Measurements from ENCODE around the gene SEPTIN5. TPM values are rescaled to one million over a fixed set of nuclear protein-coding genes. Genes with fewer than 3 reads are reported as not detected.
"Not testable (repeated sequence)": the region's sequence is repeated elsewhere in the genome, so short reads cannot be mapped to it uniquely, and the experiment has no call there.

SEPTIN5 gene
- total RNA-seq, 1 donor from 2014 or later, result 1.3 TPM

DNA sequence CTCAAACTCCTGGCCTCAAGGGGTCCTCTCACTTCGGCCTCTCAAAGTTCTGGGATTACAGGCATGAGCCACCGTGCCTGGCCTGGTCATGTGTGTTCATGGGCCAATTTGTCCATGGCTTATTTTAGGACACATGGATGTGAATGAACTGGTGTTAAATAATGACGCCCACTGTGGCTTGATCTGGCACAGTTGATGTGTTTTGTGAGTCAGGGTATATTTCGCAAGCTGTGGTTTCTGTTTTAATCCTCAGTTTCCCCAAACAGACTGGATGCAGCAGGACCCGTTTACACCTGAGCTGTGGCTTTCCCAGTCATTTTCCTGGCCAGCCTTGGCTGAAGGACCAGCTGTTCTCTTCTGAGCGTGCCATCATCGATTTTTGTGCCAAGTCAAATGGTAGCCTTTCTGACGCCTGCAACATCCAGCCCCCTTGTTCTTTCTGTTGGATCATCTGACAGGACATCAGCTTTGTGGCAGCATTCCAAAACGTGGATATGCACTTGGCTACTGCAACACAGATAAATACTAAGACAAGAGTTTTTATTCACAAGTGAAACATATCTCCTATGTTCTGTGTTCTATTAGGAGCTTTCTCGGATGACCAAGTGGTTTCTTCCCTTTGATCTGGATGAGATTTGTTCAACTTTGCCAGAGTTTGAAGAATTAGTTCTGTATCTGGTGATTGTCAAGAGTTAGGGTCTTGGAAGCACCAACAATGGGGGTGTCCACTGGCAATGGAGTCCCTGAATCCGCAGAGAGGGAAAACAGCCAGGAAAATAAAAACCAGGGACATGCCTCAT, 40.0 kb upstream of the SEPTIN5 start:
- no peak overlapping the region for H3K27ac Mint-ChIP-seq
- intact Hi-C loops (cut with micrococcal nuclease), result no loop called here
- H3K4me3 Mint-ChIP-seq, result no peak overlapping the region
- H3K36me3 Mint-ChIP-seq (ENCODE audit: low read depth), result no peaks in the 10 kb centered on the region
- no peaks in the 10 kb centered on the region for H3K4me1 Mint-ChIP-seq (ENCODE audit: low read depth)
- H3K9me3 Mint-ChIP-seq, result no peaks in the 10 kb centered on the region
- DNase-seq (ENCODE audit: low spot score), result no peak
- peaks cover 4% of the 10 kb centered on the region for H3K27me3 Mint-ChIP-seq (ENCODE audit: insufficient read depth)

DNA sequence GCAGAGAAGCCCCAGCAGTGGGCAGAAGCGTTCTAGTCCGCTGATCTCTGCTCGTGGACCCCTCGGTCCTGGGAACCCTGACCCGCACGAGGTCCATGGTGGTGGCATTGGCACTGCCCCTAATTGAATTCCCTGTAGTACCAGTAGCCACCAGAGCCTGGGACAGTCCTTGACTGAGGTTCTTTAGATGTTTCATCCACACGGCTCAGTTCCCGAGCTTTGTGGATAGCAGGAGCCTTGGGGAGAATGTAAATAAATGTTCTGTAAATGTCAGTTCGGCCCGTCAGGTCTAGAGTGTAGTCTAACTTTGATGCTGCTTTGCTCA, 39.4 kb upstream of the SEPTIN5 start:
- no peak for DNase-seq (ENCODE audit: low spot score)
- Mint-ChIP-seq H3K27me3 (ENCODE audit: insufficient read depth) (peaks cover 4% of the 10 kb centered on the region), H3K36me3 (ENCODE audit: low read depth) (no peaks in the 10 kb centered on the region), H3K4me3 (no peak overlapping the region), H3K9me3 (no peaks in the 10 kb centered on the region), H3K27ac (no peak overlapping the region), H3K4me1 (ENCODE audit: low read depth) (no peaks in the 10 kb centered on the region)
- intact Hi-C loops (cut with micrococcal nuclease), result loop anchor here (5.0 kb wide), 1 partner anchor 42 kb away; no protein-coding TSS in a partner anchor

GRCh38 chr22:19675428-19675827, 38.9 kb upstream of the SEPTIN5 start:
- Mint-ChIP-seq H3K9me3 (no peaks in the 10 kb centered on the region), H3K27ac (no peak overlapping the region), H3K27me3 (ENCODE audit: insufficient read depth) (peaks cover 4% of the 10 kb centered on the region), H3K4me3 (no peak overlapping the region), H3K36me3 (ENCODE audit: low read depth) (no peaks in the 10 kb centered on the region), H3K4me1 (ENCODE audit: low read depth) (no peaks in the 10 kb centered on the region)
- intact Hi-C loops (cut with micrococcal nuclease), result loop anchor here (5.0 kb wide), 1 partner anchor 42 kb away; no protein-coding TSS in a partner anchor
- DNase-seq (ENCODE audit: low spot score), result no peak

DNA sequence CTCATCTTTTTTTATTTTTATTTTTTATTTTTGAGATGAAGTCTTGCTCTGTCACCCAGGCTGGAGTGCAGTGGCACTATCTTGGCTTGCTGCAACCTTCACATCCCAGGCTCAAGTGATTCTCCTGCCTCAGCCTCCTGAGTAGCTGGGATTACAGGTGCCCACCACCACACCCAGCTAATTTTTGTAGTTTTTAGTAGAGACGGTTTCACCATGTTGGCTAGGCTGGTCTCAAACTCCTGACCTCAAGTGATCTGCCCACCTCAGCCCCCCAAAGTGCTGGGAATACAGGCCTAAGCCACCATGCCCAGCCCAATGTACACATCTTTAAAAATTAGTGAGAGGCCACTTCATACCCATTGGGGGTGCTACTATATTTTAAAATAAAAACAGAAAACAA, 37.9 kb upstream of the SEPTIN5 start:
- not testable (repeated sequence) for H3K27ac Mint-ChIP-seq; H3K4me1 Mint-ChIP-seq (ENCODE audit: low read depth); DNase-seq (ENCODE audit: low spot score); H3K4me3 Mint-ChIP-seq; H3K9me3 Mint-ChIP-seq; H3K27me3 Mint-ChIP-seq (ENCODE audit: insufficient read depth); H3K36me3 Mint-ChIP-seq (ENCODE audit: low read depth)
- intact Hi-C loops (cut with micrococcal nuclease), result loop anchor here (5.0 kb wide), 1 partner anchor 41 kb away; no protein-coding TSS in a partner anchor

DNA sequence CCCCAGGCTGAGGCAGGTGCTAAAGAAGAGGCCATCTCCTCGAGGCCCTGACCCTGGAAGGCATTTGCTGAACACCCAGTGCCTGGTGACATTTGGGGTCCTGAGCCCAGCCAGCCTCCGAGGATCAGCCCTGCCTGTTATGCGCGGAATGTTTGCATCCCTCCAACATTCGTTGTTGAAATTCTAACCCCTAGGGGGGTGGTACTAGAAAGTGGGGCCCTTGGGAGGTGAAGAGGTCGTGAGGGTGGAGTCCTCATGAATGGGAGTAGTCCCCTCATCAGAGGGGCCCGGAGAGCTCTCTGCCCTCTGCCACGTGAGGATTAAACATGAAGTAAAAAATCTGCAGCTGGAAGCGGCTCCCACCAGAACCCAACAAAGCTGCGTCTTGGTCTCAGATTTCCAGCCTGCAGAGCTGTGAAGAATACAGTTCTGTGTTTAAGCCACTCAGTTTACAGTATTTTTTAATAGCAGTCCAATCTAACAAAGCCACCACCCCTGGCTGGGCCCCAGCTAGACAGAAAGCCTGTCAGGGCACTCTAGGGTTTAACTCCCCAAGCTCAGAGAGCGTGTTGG, 35.3 kb upstream of the SEPTIN5 start:
- Mint-ChIP-seq H3K4me3 (no peak overlapping the region), H3K27me3 (ENCODE audit: insufficient read depth) (peaks cover 15% of the 10 kb centered on the region), H3K4me1 (ENCODE audit: low read depth) (no peaks in the 10 kb centered on the region), H3K36me3 (ENCODE audit: low read depth) (no peaks in the 10 kb centered on the region), H3K27ac (no peak overlapping the region), H3K9me3 (no peaks in the 10 kb centered on the region)
- intact Hi-C loops (cut with micrococcal nuclease), result loop anchor here (5.0 kb wide), 1 partner anchor 38 kb away; no protein-coding TSS in a partner anchor
- DNase-seq (ENCODE audit: low spot score), result no peak

DNA sequence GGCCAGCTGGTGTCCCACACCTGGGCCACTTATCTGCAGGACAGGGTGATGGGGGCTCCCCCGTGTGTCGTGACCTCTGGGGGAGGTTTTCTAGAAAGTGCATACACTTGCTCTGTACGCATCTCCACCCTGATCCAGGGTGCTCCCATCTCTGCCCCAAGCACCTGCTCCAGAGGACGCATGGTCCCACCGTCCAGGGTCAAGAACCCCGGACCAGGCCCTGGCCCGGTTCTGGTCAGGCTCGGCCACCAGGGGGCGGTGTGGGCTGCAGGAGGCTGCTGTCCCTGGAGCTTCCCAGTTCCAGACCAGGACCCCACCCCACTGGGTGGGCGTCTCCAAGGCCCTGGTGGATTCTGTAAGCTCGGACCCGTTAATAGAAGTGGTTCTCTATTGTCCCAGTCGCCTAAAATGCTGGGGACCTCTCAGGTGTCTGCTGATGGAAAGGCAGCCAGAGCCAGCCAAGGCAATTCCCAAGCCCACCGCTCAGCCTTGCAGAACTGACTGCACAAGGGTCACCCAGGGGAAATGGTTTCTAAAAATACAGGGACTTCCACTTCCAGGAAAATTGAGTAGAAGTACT, 34.7 kb upstream of the SEPTIN5 start:
- Mint-ChIP-seq H3K36me3 (ENCODE audit: low read depth) (no peaks in the 10 kb centered on the region), H3K27ac (no peak overlapping the region), H3K4me1 (ENCODE audit: low read depth) (no peaks in the 10 kb centered on the region), H3K9me3 (no peaks in the 10 kb centered on the region), H3K27me3 (ENCODE audit: insufficient read depth) (peaks cover 15% of the 10 kb centered on the region), H3K4me3 (no peak overlapping the region)
- peak; percentile 26 for DNase-seq (ENCODE audit: low spot score)
- intact Hi-C loops (cut with micrococcal nuclease), result loop anchor here (5.0 kb wide), 1 partner anchor 38 kb away; no protein-coding TSS in a partner anchor

DNA sequence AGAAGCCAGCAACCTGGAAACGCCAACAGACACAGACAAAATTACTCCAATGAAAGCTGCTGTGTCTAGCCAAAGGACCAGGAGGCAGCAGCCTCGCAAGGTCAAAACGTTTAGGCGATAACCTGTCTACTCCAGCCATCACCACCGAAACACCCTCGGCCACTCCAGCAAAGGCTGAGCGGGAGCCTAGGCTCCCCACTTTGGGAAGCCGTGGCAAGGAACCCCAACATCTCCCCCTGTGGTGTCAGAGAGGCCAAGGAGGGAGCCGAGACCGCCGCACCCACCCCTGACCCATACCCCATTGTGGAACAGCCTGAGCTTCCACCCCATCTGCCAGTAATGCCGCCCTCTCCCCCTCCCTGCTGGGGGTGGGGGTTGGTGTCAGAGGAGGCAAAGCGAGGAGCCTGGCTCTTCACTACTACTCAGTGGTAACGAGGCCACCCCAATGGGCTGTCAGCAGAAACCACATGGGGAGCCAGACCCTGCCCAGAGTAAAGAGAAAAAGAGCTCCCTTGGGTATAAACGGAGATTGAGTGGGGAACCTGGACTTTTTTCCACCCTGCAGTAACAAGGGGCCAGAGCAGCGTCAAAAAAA, 33.9 kb upstream of the SEPTIN5 start:
- Mint-ChIP-seq H3K36me3 (ENCODE audit: low read depth) (no peaks in the 10 kb centered on the region), H3K27ac (no peak overlapping the region), H3K9me3 (no peaks in the 10 kb centered on the region), H3K4me1 (ENCODE audit: low read depth) (no peaks in the 10 kb centered on the region), H3K27me3 (ENCODE audit: insufficient read depth) (peaks cover 15% of the 10 kb centered on the region), H3K4me3 (no peak overlapping the region)
- intact Hi-C loops (cut with micrococcal nuclease), result no loop called here
- DNase-seq (ENCODE audit: low spot score), result no peak

DNA sequence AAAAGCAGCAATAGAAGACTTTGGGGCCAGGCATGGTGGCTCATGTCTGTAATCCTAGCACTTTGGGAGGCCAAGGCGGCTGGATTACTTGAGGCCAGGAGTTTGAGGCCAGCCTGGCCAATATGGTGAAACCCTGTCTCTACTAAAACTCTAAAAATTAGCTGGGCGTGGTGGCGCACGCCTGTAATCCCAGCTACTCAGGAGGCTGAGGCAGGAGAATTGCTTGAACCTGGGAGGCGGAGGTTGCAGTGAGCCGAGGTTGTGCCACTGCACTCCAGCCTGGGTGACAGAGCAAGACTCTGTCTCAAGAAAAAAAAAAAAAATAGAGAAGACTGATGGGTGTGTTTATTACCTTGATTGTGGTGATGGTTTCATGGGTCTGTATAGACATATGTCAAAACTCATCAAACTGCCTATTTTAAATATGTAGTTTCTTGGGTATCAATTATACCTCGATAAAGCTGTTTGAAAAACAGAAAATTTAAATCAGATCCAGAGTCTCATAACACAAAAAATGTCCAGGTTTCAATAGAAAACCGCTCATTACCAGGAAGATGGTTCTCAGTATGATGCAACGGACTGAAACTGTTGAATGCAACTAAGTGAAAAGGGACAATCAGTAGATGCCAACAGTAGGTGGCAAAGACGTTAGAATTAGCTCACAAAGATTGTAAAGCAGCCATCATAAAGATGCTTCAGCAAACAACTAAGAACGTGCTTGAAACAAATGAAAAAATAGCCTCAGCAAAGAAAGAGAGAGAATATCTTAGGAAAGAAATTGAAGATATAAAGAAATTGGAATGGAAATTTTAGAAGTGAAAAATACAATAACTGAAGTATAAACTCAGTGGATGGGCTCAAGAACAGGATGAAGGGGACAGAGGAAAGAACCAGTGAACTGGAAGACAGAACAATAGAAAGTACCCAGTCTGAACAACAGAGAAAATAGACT, 33.1 kb upstream of the SEPTIN5 start:
- no peak for DNase-seq (ENCODE audit: low spot score)
- H3K27me3 Mint-ChIP-seq (ENCODE audit: insufficient read depth), result peaks cover 15% of the 10 kb centered on the region
- H3K4me3 Mint-ChIP-seq, result no peak overlapping the region
- intact Hi-C loops (cut with micrococcal nuclease), result no loop called here
- no peaks in the 10 kb centered on the region for H3K4me1 Mint-ChIP-seq (ENCODE audit: low read depth)
- H3K27ac Mint-ChIP-seq, result no peak overlapping the region
- H3K9me3 Mint-ChIP-seq, result no peaks in the 10 kb centered on the region
- H3K36me3 Mint-ChIP-seq (ENCODE audit: low read depth), result no peaks in the 10 kb centered on the region

DNA sequence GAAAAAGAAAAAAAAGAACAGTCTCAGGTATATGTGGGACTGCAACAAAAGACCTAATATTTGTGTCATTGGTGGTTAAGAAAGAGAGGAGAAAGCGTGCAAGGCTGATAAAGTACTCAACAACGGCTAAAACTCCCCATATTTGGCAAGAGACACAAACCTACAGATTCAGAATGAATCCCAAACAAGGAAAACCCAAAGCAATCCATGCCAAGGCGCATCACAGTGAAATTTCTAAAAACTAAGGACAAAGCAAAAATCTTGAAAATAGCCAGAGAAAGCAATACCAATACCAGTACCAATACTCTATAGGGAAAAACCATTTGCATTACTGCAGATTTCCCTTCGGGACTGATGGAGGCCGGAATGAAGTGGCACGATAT, 32.4 kb upstream of the SEPTIN5 start:
- intact Hi-C loops (cut with micrococcal nuclease), result no loop called here
- Mint-ChIP-seq H3K27me3 (ENCODE audit: insufficient read depth) (peaks cover 15% of the 10 kb centered on the region), H3K27ac (no peak overlapping the region), H3K4me3 (no peak overlapping the region), H3K9me3 (no peaks in the 10 kb centered on the region), H3K36me3 (ENCODE audit: low read depth) (no peaks in the 10 kb centered on the region), H3K4me1 (ENCODE audit: low read depth) (no peaks in the 10 kb centered on the region)
- no peak for DNase-seq (ENCODE audit: low spot score)

- intact Hi-C loops (cut with micrococcal nuclease), result no loop called here
- Mint-ChIP-seq H3K36me3 (ENCODE audit: low read depth) (no peaks in the 10 kb centered on the region), H3K4me1 (ENCODE audit: low read depth) (no peaks in the 10 kb centered on the region), H3K9me3 (no peaks in the 10 kb centered on the region), H3K27ac (no peak overlapping the region), H3K4me3 (no peak overlapping the region), H3K27me3 (ENCODE audit: insufficient read depth) (peaks cover 9% of the 10 kb centered on the region)
- no peak for DNase-seq (ENCODE audit: low spot score)
Measured at GRCh38 chr22:19686946-19687345, 27.4 kb upstream of the SEPTIN5 start.

DNA sequence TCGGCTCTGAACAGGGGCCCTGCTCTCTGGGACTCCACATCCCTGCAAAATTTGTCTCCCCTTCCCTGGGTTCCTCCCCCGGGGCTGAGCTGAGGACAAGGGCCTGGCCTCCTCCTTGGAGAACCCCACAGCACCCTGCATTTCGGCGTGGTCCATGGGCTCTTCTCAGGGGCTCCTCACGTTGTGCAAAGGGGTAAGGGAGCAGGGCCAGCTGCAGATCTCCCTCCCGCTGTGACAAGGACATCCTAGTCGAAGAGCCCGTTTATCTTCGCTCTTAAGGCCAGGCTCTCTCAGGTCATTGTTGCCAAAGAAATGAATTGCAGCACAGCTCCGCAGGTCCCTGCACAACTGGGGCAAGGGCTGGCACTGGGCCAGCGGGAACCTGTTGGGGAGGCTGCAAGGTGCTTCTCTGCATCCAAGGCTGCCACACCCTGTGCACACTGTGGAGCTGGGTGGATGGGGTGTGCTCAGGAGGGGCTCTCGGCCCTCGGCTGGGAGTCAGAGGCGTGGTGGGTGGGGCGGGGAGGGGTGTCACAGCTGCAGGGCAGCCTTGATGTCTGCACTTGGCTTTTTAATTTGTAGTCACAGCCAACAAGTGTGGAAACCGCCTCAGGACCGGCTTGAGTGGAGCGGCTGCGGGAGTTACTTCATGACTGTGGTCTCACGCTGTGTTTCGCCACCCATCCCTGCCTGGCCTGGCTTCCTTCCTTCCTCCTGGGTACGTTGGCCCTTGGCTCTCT, 26.6 kb upstream of the SEPTIN5 start:
- no peaks in the 10 kb centered on the region for H3K36me3 Mint-ChIP-seq (ENCODE audit: low read depth)
- H3K27me3 Mint-ChIP-seq (ENCODE audit: insufficient read depth), result peaks cover 3% of the 10 kb centered on the region
- DNase-seq (ENCODE audit: low spot score), result no peak
- intact Hi-C loops (cut with micrococcal nuclease), result no loop called here
- H3K4me3 Mint-ChIP-seq, result no peak overlapping the region
- no peaks in the 10 kb centered on the region for H3K4me1 Mint-ChIP-seq (ENCODE audit: low read depth)
- H3K27ac Mint-ChIP-seq, result no peak overlapping the region
- H3K9me3 Mint-ChIP-seq, result no peaks in the 10 kb centered on the region
